Measurements from ENCODE around the gene ACIN1.

The ACIN1 gene

GRCh38 chr14:23055147-23055550, 39.8 kb downstream of the ACIN1 start:
- no peak for DNase-seq (ENCODE audit: low read depth)
- H3K4me3 ChIP-seq (ENCODE audit: control insufficient read depth, low read depth, low read length): no peak overlapping the region
- no peak for TF ChIP-seq CTCF (conservative IDR thresholded peaks at IDR 0.05; ENCODE audit: control insufficient read depth, insufficient read depth, low read depth, low read length)

- TF ChIP-seq CTCF (conservative IDR thresholded peaks at IDR 0.05; ENCODE audit: control insufficient read depth, insufficient read depth, low read depth, low read length): peak; percentile 24
- DNase-seq (ENCODE audit: low read depth): no peak
Measured at GRCh38 chr14:23054000-23054811, 40.7 kb downstream of the ACIN1 start.

GRCh38 chr14:23053426-23053825, 41.5 kb downstream of the ACIN1 start:
- H3K4me3 ChIP-seq (ENCODE audit: control insufficient read depth, low read depth, low read length): no peak overlapping the region
- no peak for DNase-seq (ENCODE audit: low read depth)
- TF ChIP-seq CTCF (conservative IDR thresholded peaks at IDR 0.05; ENCODE audit: control insufficient read depth, insufficient read depth, low read depth, low read length): no peak

More at GRCh38 chr14:23054000-23054811, 40.7 kb downstream of the ACIN1 start:
- H3K4me3 ChIP-seq (ENCODE audit: control insufficient read depth, low read depth, low read length): no peak overlapping the region

- no peak for DNase-seq (ENCODE audit: low read depth)
- no peak for TF ChIP-seq CTCF (conservative IDR thresholded peaks at IDR 0.05; ENCODE audit: control insufficient read depth, insufficient read depth, low read depth, low read length)
- no peak overlapping the region for H3K4me3 ChIP-seq (ENCODE audit: control insufficient read depth, low read depth, low read length)
Measured at GRCh38 chr14:23052671-23053070, 42.3 kb downstream of the ACIN1 start.

- no peak overlapping the region for H3K4me3 ChIP-seq (ENCODE audit: control insufficient read depth, low read depth, low read length)
- peak; percentile 13 for TF ChIP-seq CTCF (conservative IDR thresholded peaks at IDR 0.05; ENCODE audit: control insufficient read depth, insufficient read depth, low read depth, low read length)
- DNase-seq (ENCODE audit: low read depth): no peak
Measured at GRCh38 chr14:23052182-23052623, 42.7 kb downstream of the ACIN1 start.

- TF ChIP-seq CTCF (conservative IDR thresholded peaks at IDR 0.05; ENCODE audit: control insufficient read depth, insufficient read depth, low read depth, low read length): no peak
- DNase-seq (ENCODE audit: low read depth): no peak
- no peak overlapping the region for H3K4me3 ChIP-seq (ENCODE audit: control insufficient read depth, low read depth, low read length)
Measured at GRCh38 chr14:23051141-23052057, 43.5 kb downstream of the ACIN1 start.

Measured in fibroblast of mammary gland (primary cell).